ENCODE results near the gene TIGD3. TPM values are rescaled to one million over a fixed set of nuclear protein-coding genes. Genes with fewer than 3 reads are reported as not detected.

Gene TIGD3
- total and polyA plus RNA-seq, 2 of the 13 experiments (the other 11 are each of a cell fraction or from before 2014, with no cell fraction given) = 0.49 to 4.9 TPM

GRCh38 chr11:65314501-65315203, 39.9 kb upstream of the TIGD3 start, which contains the start of gene CDC42EP2 (continued):
- TF ChIP-seq ZBTB14 (CRISPR knock-in tag; IDR thresholded peaks at IDR 0.05) = peak; percentile 49
- TF ChIP-seq ZMYM3 (CRISPR knock-in tag; IDR thresholded peaks at IDR 0.05) = no peak
- peak; percentile 41 to 80 for TF ChIP-seq REST (IDR thresholded peaks at IDR 0.05; ENCODE audit: borderline replicate concordance in 1 of 2, low read depth in 1 of 2, low read length in 2 of 2)
- TF ChIP-seq SALL1 (CRISPR knock-in tag; IDR thresholded peaks at IDR 0.05) = peak; percentile 49; the same call in 1 of the 2 replicates
- no peak for TF ChIP-seq ZNF615 (CRISPR knock-in tag; IDR thresholded peaks at IDR 0.05; ENCODE audit: borderline replicate concordance)
- TF ChIP-seq TMF1 (CRISPR knock-in tag; IDR thresholded peaks at IDR 0.05; ENCODE audit: low read depth) = 0 out of 2 replicates have a peak, but pooled peaks have one; percentile 56
- TF ChIP-seq ZNF619 (CRISPR knock-in tag; IDR thresholded peaks at IDR 0.05) = 0 out of 2 replicates have a peak, but pooled peaks have one; percentile 4
- peak; percentile 77 for TF ChIP-seq ZNF777 (CRISPR knock-in tag; IDR thresholded peaks at IDR 0.05)
- TF ChIP-seq ZFP82 (CRISPR knock-in tag; IDR thresholded peaks at IDR 0.05; ENCODE audit: borderline replicate concordance) = peak; percentile 29; the same call in 1 of the 2 replicates
- TF ChIP-seq MAF1 (CRISPR knock-in tag; IDR thresholded peaks at IDR 0.05; ENCODE audit: borderline replicate concordance) = peak; percentile 74; the same call in 1 of the 2 replicates
- TF ChIP-seq ATAD3A (CRISPR knock-in tag; IDR thresholded peaks at IDR 0.05) = no peak
- TF ChIP-seq ZFAT (CRISPR knock-in tag; conservative IDR thresholded peaks at IDR 0.05) = 0 out of 2 replicates have a peak, but pooled peaks have one; percentile 51
- peak; percentile 44 for TF ChIP-seq IKZF4 (CRISPR knock-in tag; IDR thresholded peaks at IDR 0.05; ENCODE audit: borderline replicate concordance, low read depth, not compliant biosample characterization)
- TF ChIP-seq SNAI1 (CRISPR knock-in tag; IDR thresholded peaks at IDR 0.05; ENCODE audit: borderline replicate concordance) = 0 out of 2 replicates have a peak, but pooled peaks have one; percentile 49
- TF ChIP-seq SIX4 (CRISPR knock-in tag; IDR thresholded peaks at IDR 0.05) = no peak
- no peak for TF ChIP-seq NR2C2 (CRISPR knock-in tag; IDR thresholded peaks at IDR 0.05; ENCODE audit: borderline replicate concordance)
- 0 out of 2 replicates have a peak, but pooled peaks have one; percentile 38 for TF ChIP-seq MIER3 (CRISPR knock-in tag; IDR thresholded peaks at IDR 0.05; ENCODE audit: borderline replicate concordance)
- TF ChIP-seq MXD1 (CRISPR knock-in tag; IDR thresholded peaks at IDR 0.05) = peak; percentile 59; the same call in 1 of the 2 replicates
- TF ChIP-seq MAX (IDR thresholded peaks at IDR 0.05) = peak; percentile 31; the same call in 1 of the 2 replicates
- TF ChIP-seq UBTF (CRISPR knock-in tag; IDR thresholded peaks at IDR 0.05) = peak; percentile 50; the same call in 1 of the 2 replicates
- TF ChIP-seq ARHGAP35 (CRISPR knock-in tag; IDR thresholded peaks at IDR 0.05; ENCODE audit: borderline replicate concordance) = 0 out of 2 replicates have a peak, but pooled peaks have one; percentile 48
